CD4-positive, alpha-beta memory T cell (primary cell): ENCODE data around the gene IGFALS. TPM values are rescaled to one million over a fixed set of nuclear protein-coding genes. Genes with fewer than 3 reads are reported as not detected.

Experiments
- CTCF ChIA-PET: fragments of 350-600 bp; sonication (Branson Sonifier 250); formaldehyde crosslinking; loops from one replicate; lab custom pipeline; 2021; ENCODE audit warnings: inconsistent platforms; ENCODE audit not compliant: partially characterized antibody; lab: Charles Lee
- POLR2A ChIA-PET: fragments of 350-600 bp; sonication (Branson Sonifier 250); formaldehyde crosslinking; loops from one replicate; lab custom pipeline; 2021; ENCODE audit not compliant: partially characterized antibody; lab: Charles Lee
- DNase-seq, 5 donors: peaks; one replicate each; pipeline versions ENCODE4 v3.0.0 to v3.0.0-alpha.2; 2020 to 2022; ENCODE audit warnings: mixed read lengths in 1 of 5
- H3K27ac ChIP-seq: one replicate; pipeline ENCODE4 v1.7.0; 2013; ENCODE audit warnings: low read depth, low read length
- H3K27me3 ChIP-seq: 2 replicates; pipeline ENCODE4 v1.7.0; 2013; ENCODE audit warnings: mild to moderate bottlenecking, low read length, moderate library complexity; ENCODE audit not compliant: insufficient read depth
- H3K36me3 ChIP-seq: 2 replicates; pipeline ENCODE4 v1.7.0; 2013; ENCODE audit warnings: mild to moderate bottlenecking, low read length, moderate library complexity; ENCODE audit not compliant: insufficient read depth
- H3K4me1 ChIP-seq: 2 replicates; pipeline ENCODE4 v1.7.0; 2013; ENCODE audit warnings: mild to moderate bottlenecking, low read length, moderate library complexity; ENCODE audit not compliant: insufficient read depth
- H3K4me3 ChIP-seq, 2 donors: one replicate each; pipeline ENCODE4 v1.7.0; 2013; ENCODE audit warnings: low read length in 2 of 2, mild to moderate bottlenecking in 1 of 2
- H3K9me3 ChIP-seq, 2 donors: one replicate each; pipeline ENCODE4 v1.7.0; 2013; ENCODE audit warnings: low read length in 2 of 2, control low read depth in 1 of 2; ENCODE audit not compliant: control insufficient read depth in 1 of 2
- H3K27ac Mint-ChIP-seq, 7 donors: one replicate each; pipeline ENCODE4 v1.8.0; 2020 to 2021; ENCODE audit warnings: mixed read lengths in 7 of 7, mild to moderate bottlenecking in 6 of 7, inconsistent platforms in 3 of 7, moderate library complexity in 3 of 7
- H3K27me3 Mint-ChIP-seq, 2 donors: one replicate each; pipeline ENCODE4 v1.8.0; 2020 to 2021; ENCODE audit warnings: mixed read lengths in 2 of 2
- H3K36me3 Mint-ChIP-seq, 2 donors: one replicate each; pipeline ENCODE4 v1.8.0; 2020 to 2021; ENCODE audit warnings: mixed read lengths in 2 of 2, inconsistent platforms in 1 of 2, mild to moderate bottlenecking in 1 of 2
- H3K4me1 Mint-ChIP-seq, 4 donors: one replicate each; pipeline ENCODE4 v1.8.0; 2020 to 2021; ENCODE audit warnings: mixed read lengths in 4 of 4, mild to moderate bottlenecking in 1 of 4
- H3K4me3 Mint-ChIP-seq, 8 donors: one replicate each; pipeline ENCODE4 v1.8.0; 2020 to 2021; ENCODE audit warnings: mixed read lengths in 8 of 8, mild to moderate bottlenecking in 7 of 8, moderate library complexity in 6 of 8, inconsistent platforms in 3 of 8
- H3K9me3 Mint-ChIP-seq, 8 donors: one replicate each; pipeline ENCODE4 v1.8.0; 2020 to 2021; ENCODE audit warnings: mixed read lengths in 8 of 8, mild to moderate bottlenecking in 5 of 8, inconsistent platforms in 3 of 8, moderate library complexity in 1 of 8
- intact Hi-C: fragments of 100-400 bp; cut with micrococcal nuclease; formaldehyde crosslinking; loops from one replicate; pipeline ENCODE4 v1.15.1; 2023
- polyA plus RNA-seq, 2 donors: library from polyadenylated mRNA; unstranded; fragments of 300-500 nt; fragmentation: Illumina TruSeq; gene quantifications; one replicate each; pipeline ENCODE4 v1.2.3, GENCODE V29; 2021
- total RNA-seq, 2 experiments: library from RNA; stranded (reverse); gene quantifications; one replicate each; pipeline ENCODE4 v1.2.3, GENCODE V29; 2021

Gene IGFALS
- total and polyA plus RNA-seq, 4 experiments from 2014 or later = 0.29 to 0.36 TPM; not detected in 2

GRCh38 chr16:1792836-1793577 lies 498 bp downstream of the IGFALS start:
- H3K4me3 ChIP-seq = no peak overlapping the region
- H3K27me3 ChIP-seq = no peaks in the 10 kb centered on the region
- Mint-ChIP-seq H3K27ac (no peak overlapping the region), H3K36me3 (peaks cover 10% of the 10 kb centered on the region in 2 donors), H3K4me3 (no peak overlapping the region), H3K27me3 (no peaks in the 10 kb centered on the region), H3K9me3 (peaks cover 0 to 9% (median 5%) of the 10 kb centered on the region in 8 donors), H3K4me1 (peaks cover 0 to 3% (median 0%) of the 10 kb centered on the region in 4 donors)
- peaks cover 7% of the 10 kb centered on the region for H3K36me3 ChIP-seq
- CTCF ChIA-PET = no interaction called here
- no peaks in the 10 kb centered on the region for H3K9me3 ChIP-seq
- DNase-seq = no peak
- POLR2A ChIA-PET = interaction anchor here (0.9 to 1.6 kb wide), 3 partner anchors 10 to 21 kb away, joined by 3 to 5 read pairs (median 4); partner anchors contain the start of genes EME2, MRPS34, NUBP2 and SPSB3
- H3K27ac ChIP-seq = no peak overlapping the region
- intact Hi-C loops = no loop called here
- H3K4me1 ChIP-seq = no peaks in the 10 kb centered on the region

GRCh38 chr16:1791943-1792812 lies 1.3 kb downstream of the IGFALS start:
- Mint-ChIP-seq H3K27me3 (no peaks in the 10 kb centered on the region), H3K4me3 (no peak overlapping the region), H3K27ac (no peak overlapping the region), H3K36me3 (peaks cover 8 to 9% of the 10 kb centered on the region in 2 donors), H3K9me3 (peaks cover 0 to 5% (median 2%) of the 10 kb centered on the region in 8 donors), H3K4me1 (peaks cover 0 to 3% (median 0%) of the 10 kb centered on the region in 4 donors)
- DNase-seq = no peak
- POLR2A ChIA-PET = interaction anchor here (1.6 kb wide), 3 partner anchors 9 to 20 kb away, joined by 4 to 5 read pairs (median 5); partner anchors contain the start of genes EME2, MRPS34, NUBP2 and SPSB3
- intact Hi-C loops = no loop called here
- H3K36me3 ChIP-seq = peaks cover 9% of the 10 kb centered on the region
- no peaks in the 10 kb centered on the region for H3K4me1 ChIP-seq
- H3K27me3 ChIP-seq = no peaks in the 10 kb centered on the region
- no peak overlapping the region for H3K27ac ChIP-seq
- CTCF ChIA-PET = no interaction called here
- H3K4me3 ChIP-seq = no peak overlapping the region
- no peaks in the 10 kb centered on the region for H3K9me3 ChIP-seq

DNA sequence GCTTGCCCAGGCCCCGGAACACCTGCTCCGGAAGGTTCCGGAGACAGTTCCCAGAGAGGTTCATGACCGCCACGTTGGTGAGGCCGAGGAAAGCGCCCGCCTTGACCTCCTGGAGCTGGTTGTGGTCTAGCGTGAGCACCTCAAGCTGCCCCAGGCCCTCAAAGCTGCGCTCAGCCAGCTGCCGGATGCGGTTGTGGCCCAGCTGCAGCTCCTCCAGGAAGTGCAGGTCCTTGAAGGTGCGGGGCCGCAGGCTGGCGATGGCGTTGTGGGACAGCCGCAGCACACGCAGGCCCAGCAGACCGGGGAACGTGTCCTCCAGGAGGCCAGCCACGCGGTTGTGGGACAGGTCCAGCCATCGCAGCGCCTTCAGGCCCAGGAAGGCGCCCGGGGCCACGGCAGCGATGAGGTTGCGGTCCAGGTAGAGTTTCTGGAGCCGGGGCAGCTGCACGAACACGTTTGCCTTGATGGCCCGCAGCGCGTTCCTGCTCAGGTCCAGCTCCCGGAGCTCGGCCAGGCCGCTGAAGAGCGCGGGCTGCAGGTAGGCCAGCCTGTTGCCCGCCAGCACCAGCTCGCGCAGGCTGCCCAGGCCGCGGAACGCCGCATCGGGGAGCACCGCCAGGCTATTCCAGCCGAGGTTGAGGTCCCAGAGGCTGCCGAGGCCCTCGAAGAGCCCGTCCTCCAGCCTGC lies 2.1 kb downstream of the IGFALS start:
- H3K27me3 Mint-ChIP-seq = no peaks in the 10 kb centered on the region
- Histone ChIP-seq H3K27ac (no peak overlapping the region), H3K9me3 (no peaks in the 10 kb centered on the region), H3K4me1 (no peaks in the 10 kb centered on the region), H3K27me3 (no peaks in the 10 kb centered on the region), H3K36me3 (peaks cover 13% of the 10 kb centered on the region), H3K4me3 (no peak overlapping the region)
- peaks cover 0 to 3% (median 0%) of the 10 kb centered on the region in 4 donors for H3K4me1 Mint-ChIP-seq
- H3K36me3 Mint-ChIP-seq = peaks cover 4 to 8% of the 10 kb centered on the region in 2 donors
- intact Hi-C loops = no loop called here
- H3K9me3 Mint-ChIP-seq = no peaks in the 10 kb centered on the region
- no peak overlapping the region for H3K4me3 Mint-ChIP-seq
- CTCF ChIA-PET = no interaction called here
- POLR2A ChIA-PET = interaction anchor here (0.6 to 1.6 kb wide), 2 partner anchors 9 to 19 kb away, joined by 3 to 5 read pairs; partner anchors contain the start of genes EME2, MRPS34, NUBP2 and SPSB3
- no peak overlapping the region for H3K27ac Mint-ChIP-seq
- DNase-seq = no peak

DNA sequence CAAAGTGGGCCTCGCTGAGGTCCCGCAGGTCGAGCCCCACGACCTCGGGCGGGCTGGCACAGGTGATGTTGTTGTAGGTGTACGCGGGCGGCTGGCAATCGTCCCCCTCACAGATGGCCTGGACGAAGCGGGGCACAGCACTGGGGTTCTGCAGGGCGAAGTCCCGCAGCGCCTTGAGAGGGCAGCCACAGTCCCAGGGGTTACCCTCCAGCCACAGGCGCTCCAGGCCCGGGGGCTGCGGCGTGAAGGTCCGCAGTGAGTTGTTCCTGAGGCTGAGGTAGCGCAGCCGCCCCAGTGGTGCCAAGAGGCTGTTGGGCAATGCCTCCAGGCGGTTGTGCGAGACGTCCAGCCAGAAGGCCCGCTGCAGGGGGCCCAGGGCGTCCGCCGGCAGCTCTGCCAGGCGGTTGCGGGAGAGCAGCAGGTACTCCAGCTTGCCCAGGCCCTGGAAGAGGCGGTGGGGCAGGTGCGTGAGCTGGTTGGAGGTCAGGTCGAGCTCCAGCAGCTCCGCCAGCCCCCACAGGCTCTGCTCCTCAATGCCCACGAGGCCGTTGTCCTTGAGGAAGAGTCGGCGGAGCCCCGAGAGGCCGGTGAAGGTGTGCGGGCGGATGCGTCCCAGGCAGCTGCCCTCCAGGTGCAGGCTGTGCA lies 2.8 kb downstream of the IGFALS start:
- intact Hi-C loops = no loop called here

DNA sequence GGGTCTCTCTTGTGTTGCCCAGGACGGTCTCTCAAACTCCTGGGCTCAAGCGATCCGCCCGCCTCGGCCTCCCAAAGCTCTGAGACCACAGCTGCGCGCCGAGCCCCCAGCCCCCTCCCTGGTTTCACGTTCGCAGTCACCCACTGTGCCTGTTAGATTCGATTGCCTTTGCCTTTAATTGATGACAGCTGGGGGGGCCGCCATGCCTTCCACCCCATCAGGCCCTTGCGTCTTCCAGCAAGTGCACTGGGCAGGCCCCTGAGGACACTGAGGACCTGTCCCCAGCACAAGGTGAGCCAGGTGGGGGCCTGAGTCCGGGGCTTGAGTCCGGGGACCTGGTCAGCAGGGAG lies 3.3 kb downstream of the IGFALS start:
- no peaks in the 10 kb centered on the region for H3K9me3 ChIP-seq
- DNase-seq = no peak
- H3K4me1 ChIP-seq = peaks cover 9% of the 10 kb centered on the region
- intact Hi-C loops = no loop called here
- Mint-ChIP-seq H3K4me3 (no peak overlapping the region), H3K9me3 (no peaks in the 10 kb centered on the region), H3K27me3 (no peaks in the 10 kb centered on the region), H3K4me1 (peaks cover 0 to 10% (median 2%) of the 10 kb centered on the region in 4 donors), H3K36me3 (peaks cover 4 to 8% of the 10 kb centered on the region in 2 donors), H3K27ac (no peak overlapping the region)
- H3K27ac ChIP-seq = no peak overlapping the region
- H3K27me3 ChIP-seq = no peaks in the 10 kb centered on the region
- ChIA-PET POLR2A (interaction anchor here (1.6 kb wide), 1 partner anchor 8 kb away, joined by 5 read pairs; the partner anchor contains the start of genes NUBP2 and SPSB3), CTCF (no interaction called here)
- peaks cover 13% of the 10 kb centered on the region for H3K36me3 ChIP-seq
- H3K4me3 ChIP-seq = no peak overlapping the region

More for the DNA sequence above, 2.8 kb downstream of the IGFALS start:
- CTCF ChIA-PET = no interaction called here
- H3K36me3 ChIP-seq = peaks cover 13% of the 10 kb centered on the region
- H3K27me3 ChIP-seq = no peaks in the 10 kb centered on the region
- no peak overlapping the region for H3K4me3 Mint-ChIP-seq
- no peaks in the 10 kb centered on the region for H3K9me3 ChIP-seq
- H3K4me1 ChIP-seq = peaks cover 4% of the 10 kb centered on the region
- no peaks in the 10 kb centered on the region for H3K27me3 Mint-ChIP-seq
- no peak overlapping the region for H3K27ac Mint-ChIP-seq
- no peak overlapping the region for H3K27ac ChIP-seq
- DNase-seq = no peak
- POLR2A ChIA-PET = interaction anchor here (0.6 to 1.6 kb wide), 2 partner anchors 8 to 19 kb away, joined by 3 to 5 read pairs; partner anchors contain the start of genes EME2, MRPS34, NUBP2 and SPSB3
- peaks cover 0 to 5% (median 0%) of the 10 kb centered on the region in 4 donors for H3K4me1 Mint-ChIP-seq
- no peaks in the 10 kb centered on the region for H3K9me3 Mint-ChIP-seq
- no peak overlapping the region for H3K4me3 ChIP-seq
- peaks cover 4 to 8% of the 10 kb centered on the region in 2 donors for H3K36me3 Mint-ChIP-seq

- ChIA-PET POLR2A (no interaction called here), CTCF (no interaction called here)
- intact Hi-C loops = no loop called here
- peaks cover 2 to 14% (median 5%) of the 10 kb centered on the region in 4 donors for H3K4me1 Mint-ChIP-seq
- H3K36me3 Mint-ChIP-seq = peaks cover 4 to 9% of the 10 kb centered on the region in 2 donors
- no peaks in the 10 kb centered on the region for H3K27me3 Mint-ChIP-seq
- no peak overlapping the region for H3K4me3 ChIP-seq
- H3K36me3 ChIP-seq = peaks cover 13% of the 10 kb centered on the region
- H3K4me1 ChIP-seq = peaks cover 14% of the 10 kb centered on the region
- H3K9me3 Mint-ChIP-seq = no peaks in the 10 kb centered on the region
- no peaks in the 10 kb centered on the region for H3K9me3 ChIP-seq
- H3K27me3 ChIP-seq = no peaks in the 10 kb centered on the region
- H3K27ac ChIP-seq = no peak overlapping the region
- no peak overlapping the region for H3K4me3 Mint-ChIP-seq
- no peak overlapping the region for H3K27ac Mint-ChIP-seq
- no peak for DNase-seq
Measured at GRCh38 chr16:1789643-1790045, 3.9 kb downstream of the IGFALS start.
